ENCODE measurements around the gene FAM124B.

- no peak for TF ChIP-seq CTCF (IDR thresholded peaks at IDR 0.05)
- TF ChIP-seq POLR2A (IDR thresholded peaks at IDR 0.05), result no peak
These were observed 47.2 kb downstream of the FAM124B start for GRCh38 chr2:224354632-224355211.

Measured in testis (tissue), 2 donors.